ENCODE measurements around the gene PCAT7.

PCAT7 gene

DNA sequence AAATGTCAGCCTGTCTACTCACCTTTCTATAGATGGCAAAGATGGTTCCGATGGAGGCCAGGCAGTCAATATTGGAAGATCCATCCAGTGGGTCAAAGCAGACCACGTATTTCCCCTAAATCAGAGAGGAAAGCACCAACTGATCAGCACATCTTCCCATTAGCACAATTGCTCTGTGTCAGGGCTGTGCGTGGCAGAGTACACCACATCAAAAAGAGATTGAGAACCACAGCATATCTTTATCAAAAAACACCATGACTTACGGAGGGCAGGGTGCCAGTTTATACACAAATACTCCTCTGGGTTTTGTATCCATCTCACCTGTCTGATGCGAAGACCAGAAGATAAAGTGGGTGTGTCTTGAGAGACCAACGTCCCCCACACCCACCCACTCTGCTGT lies 29.7 kb downstream of the PCAT7 start:
- no peak for TF ChIP-seq GATA3 (IDR thresholded peaks at IDR 0.05; ENCODE audit: low read depth, low read length)
- TF ChIP-seq GATA2 (IDR thresholded peaks at IDR 0.05; ENCODE audit: low read depth, low read length) = no peak

DNA sequence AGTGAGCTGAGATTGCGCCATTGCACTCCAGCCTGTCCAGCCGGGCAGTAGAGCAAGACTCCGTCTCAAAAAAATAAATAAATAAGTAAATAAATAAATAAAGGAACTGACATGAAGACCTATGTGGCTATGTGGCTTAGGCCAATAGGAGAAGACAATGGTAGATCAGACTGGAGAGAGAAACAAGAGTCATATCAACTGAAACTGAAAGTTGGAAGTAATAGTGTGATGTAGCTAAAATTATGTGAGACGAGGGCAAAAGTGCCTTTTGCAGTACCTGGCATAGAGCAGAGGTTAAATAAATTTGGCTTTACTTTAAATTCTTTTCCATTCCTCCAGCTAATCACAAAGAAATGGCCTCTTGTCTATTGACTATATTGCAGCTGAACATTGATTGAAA lies 31.4 kb downstream of the PCAT7 start:
- TF ChIP-seq GATA3 (IDR thresholded peaks at IDR 0.05; ENCODE audit: low read depth, low read length) (no peak), GATA2 (IDR thresholded peaks at IDR 0.05; ENCODE audit: low read depth, low read length) (no peak)

DNA sequence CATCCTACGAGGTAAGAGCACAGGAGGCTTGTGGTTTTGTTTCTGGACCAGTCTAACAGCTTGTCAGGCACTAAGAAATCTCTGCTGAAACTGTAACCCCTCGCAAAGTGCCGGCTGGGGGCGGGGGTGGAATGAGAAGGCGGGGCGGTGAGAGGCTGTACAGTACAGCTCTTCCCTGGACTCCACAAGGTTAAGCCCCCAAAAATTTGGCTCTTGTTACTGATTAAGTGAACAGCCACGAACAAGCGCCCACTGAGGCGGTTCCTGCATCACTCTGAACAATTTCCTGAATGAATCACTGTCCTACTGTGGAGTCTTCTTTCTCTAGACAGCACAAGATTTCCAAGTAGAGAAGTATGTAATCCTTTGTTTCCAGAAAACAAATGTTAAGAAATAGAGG lies 31.9 kb downstream of the PCAT7 start:
- no peak for TF ChIP-seq GATA3 (IDR thresholded peaks at IDR 0.05; ENCODE audit: low read depth, low read length)
- TF ChIP-seq GATA2 (IDR thresholded peaks at IDR 0.05; ENCODE audit: low read depth, low read length) = no peak

GRCh38 chr9:94588681-94589080 lies 33.8 kb downstream of the PCAT7 start:
- no peak for TF ChIP-seq GATA2 (IDR thresholded peaks at IDR 0.05; ENCODE audit: low read depth, low read length)
- TF ChIP-seq GATA3 (IDR thresholded peaks at IDR 0.05; ENCODE audit: low read depth, low read length) = no peak

GRCh38 chr9:94591876-94592275 lies 37.0 kb downstream of the PCAT7 start:
- TF ChIP-seq GATA3 (IDR thresholded peaks at IDR 0.05; ENCODE audit: low read depth, low read length) (no peak), GATA2 (IDR thresholded peaks at IDR 0.05; ENCODE audit: low read depth, low read length) (no peak)

DNA sequence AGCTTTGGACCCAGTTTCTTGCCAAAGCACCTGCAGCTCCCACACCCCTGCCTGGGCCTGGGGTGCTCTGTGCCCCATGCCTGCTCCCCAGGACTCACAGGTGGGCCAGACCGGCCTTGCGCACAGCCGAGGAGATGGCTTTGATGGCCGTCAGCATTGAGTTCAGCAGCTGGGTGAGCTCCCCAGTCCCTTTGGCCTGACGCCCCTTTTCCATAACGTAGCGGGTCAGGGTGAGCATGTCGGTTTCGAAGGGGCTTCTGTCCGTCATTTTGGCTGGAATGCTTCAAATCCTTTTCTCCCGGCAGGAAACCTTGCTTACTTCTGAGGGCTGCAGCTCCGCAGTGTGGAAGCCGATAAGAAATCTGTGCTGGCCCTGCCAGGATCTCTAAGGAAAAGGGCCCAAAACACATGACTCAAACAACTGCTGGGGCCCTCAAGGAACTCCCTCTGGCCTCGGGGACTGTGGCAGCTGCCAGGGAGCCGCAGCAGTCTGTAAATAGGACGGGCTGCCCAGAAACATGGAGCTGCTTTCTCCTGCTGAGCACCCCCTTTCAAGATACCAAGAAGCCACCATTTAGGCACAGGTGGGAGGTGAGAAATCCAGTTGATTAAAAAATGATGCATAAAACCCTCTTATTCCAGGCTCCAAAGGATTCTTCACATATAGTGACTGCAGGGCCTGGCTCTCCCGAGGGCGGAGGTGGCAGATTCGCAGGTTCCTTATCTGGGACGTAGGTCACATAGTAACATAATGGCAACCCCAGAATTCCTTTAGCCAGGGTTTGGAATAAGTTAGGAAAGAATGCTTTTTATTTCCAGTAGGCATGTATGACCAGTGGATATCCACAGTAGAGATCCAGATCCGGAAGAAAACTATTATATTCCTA lies 38.8 kb downstream of the PCAT7 start, which contains the start of gene FBP2:
Gene FBP2, minus strand, starts transcription at position 366 of the 887 bp plus-strand sequence. Its CDS starts 98 bp downstream, at position 268.
- TF ChIP-seq GATA3 (IDR thresholded peaks at IDR 0.05; ENCODE audit: low read depth, low read length) = no peak
- no peak for TF ChIP-seq GATA2 (IDR thresholded peaks at IDR 0.05; ENCODE audit: low read depth, low read length)

- TF ChIP-seq GATA2 (IDR thresholded peaks at IDR 0.05; ENCODE audit: low read depth, low read length) (no peak), GATA3 (IDR thresholded peaks at IDR 0.05; ENCODE audit: low read depth, low read length) (no peak)
Observed at GRCh38 chr9:94599102-94599501, 44.2 kb downstream of the PCAT7 start.

DNA sequence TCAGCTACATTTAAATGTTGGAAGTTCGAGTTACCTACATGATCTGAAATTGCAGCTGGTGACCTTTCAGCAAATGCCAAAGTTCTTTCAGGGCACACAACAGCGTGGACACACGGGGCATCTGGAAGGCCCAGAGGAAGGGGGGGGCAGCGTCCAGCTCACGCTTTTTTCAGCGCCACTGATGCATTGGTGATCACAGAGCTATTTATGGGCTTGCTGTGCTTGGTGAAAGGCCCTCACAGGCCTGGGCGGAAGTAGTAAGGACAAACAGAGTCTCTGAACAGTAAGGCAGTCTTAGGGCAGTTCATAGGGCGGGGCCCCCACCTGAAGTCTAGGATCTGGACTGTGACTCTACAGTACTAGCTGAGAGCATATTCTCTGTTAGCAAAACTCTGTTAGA lies 45.4 kb downstream of the PCAT7 start:
- no peak for TF ChIP-seq GATA2 (IDR thresholded peaks at IDR 0.05; ENCODE audit: low read depth, low read length)
- TF ChIP-seq GATA3 (IDR thresholded peaks at IDR 0.05; ENCODE audit: low read depth, low read length) = no peak

DNA sequence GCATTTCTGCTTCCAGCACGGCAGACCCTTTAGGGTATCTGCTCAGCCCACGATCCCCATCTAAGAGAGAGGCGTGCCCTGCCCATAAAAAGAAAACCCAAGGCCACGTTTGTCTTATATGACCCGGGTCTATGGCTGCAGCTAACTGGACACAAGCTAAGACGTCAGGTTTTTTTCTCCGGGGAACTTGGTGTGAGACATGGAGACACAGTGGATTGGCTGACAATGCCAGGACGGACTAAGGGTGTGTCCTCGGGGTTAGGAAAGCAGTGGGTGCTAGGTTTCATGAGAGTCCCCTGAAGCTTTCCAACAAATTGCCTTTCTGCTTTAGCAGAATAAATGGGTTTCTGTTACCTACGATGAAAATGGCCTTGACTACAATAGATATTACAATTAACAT lies 45.8 kb downstream of the PCAT7 start:
- TF ChIP-seq GATA3 (IDR thresholded peaks at IDR 0.05; ENCODE audit: low read depth, low read length) (no peak), GATA2 (IDR thresholded peaks at IDR 0.05; ENCODE audit: low read depth, low read length) (no peak)

DNA sequence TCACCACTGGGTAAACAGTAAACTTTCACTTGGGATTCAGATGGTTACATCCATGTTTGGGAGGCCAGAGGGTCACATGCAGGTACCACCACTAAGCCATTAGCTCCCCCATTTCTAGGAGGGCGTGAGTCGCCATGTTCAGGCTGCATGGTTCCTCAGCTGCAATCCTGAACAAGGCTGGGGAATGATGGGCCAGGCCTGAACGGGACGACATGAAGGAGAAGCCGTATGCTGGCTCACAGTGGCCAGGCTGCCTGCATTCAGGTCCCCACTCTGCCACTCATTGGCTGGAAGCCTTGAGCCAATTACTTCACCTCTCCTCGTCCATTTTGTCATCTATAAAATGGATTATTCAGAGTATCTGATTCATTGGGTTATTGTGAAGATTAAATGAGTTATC lies 47.8 kb downstream of the PCAT7 start:
- no peak for TF ChIP-seq GATA3 (IDR thresholded peaks at IDR 0.05; ENCODE audit: low read depth, low read length)
- no peak for TF ChIP-seq GATA2 (IDR thresholded peaks at IDR 0.05; ENCODE audit: low read depth, low read length)

DNA sequence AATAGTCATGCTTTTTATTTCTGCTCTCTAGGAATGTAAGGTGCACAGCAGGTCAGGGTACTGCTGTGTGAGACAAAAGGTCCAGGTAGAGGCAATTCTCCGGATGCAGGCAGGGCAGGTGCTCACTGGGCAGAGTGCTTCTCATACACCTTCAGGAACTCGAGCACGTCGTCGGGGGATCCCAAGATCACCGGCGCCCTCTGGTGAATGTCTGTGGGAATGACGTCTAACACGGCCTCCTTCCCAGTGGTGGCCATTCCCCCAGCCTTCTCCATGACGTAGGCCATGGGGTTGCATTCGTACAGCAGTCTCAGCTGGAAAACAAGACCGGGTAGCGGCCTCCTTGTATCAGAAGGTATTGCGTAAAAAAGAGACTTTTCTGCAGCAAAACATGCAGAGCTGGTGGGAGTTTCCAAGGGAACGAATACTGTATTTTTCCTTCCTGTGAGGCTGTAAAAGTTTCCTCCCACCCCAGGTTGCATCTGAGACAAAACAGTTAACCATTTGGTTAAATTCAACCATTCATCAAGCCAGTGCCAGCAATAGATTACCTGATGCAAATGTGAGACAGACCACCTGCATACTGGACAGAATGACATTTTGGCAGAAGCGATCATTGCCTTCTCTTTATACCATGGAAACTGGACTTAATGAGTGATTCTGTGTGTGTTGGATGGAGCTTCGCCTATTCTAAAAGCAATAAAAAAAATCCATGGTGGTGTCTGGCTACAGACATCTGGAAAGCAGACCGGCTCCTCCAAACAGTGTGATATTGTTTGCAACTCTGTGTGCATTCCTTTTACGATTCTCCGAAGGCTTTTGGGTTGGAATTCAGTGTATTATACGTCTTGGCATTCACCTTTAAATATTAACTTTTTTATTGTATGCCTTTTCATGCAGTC lies 48.6 kb downstream of the PCAT7 start:
- no peak for TF ChIP-seq GATA3 (IDR thresholded peaks at IDR 0.05; ENCODE audit: low read depth, low read length)
- no peak for TF ChIP-seq GATA2 (IDR thresholded peaks at IDR 0.05; ENCODE audit: low read depth, low read length)

DNA sequence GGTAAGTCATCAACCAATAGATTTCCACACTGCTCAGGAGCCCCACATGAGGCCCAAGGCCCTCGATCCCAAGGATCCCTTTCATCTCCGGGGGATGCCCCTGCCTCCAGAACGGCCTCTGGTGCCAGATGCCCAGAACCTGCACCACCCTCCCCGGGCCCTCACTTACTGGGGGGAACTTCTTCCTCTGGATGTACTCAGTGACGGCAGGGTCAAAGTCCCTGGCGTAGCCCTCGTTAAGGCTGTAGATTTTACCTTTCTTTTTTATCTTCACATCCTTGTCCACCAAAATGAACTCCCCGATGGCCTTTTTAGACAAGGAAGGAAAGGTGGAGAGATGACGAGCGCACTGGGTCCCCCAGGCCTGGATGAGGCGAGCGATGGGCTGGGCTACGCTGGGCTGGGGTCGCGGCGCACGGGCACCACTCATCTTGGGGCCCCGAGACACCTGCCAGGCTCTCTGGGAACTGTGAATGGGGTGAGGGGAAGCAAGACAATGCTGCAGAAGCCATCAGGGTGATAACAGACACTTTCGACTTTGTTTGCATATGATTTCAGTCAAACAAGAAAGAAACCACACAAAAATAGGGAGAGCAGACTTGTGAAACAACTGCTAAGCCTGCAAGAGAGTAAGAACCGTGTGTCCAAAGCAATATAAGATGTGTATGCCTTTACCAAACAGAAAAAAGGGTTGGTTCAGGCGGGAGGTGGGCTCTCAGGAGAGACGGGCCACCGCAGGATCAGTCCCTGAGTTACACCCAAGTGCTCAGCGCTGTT lies 52.0 kb downstream of the PCAT7 start:
- TF ChIP-seq GATA2 (IDR thresholded peaks at IDR 0.05; ENCODE audit: low read depth, low read length) = no peak
- no peak for TF ChIP-seq GATA3 (IDR thresholded peaks at IDR 0.05; ENCODE audit: low read depth, low read length)

DNA sequence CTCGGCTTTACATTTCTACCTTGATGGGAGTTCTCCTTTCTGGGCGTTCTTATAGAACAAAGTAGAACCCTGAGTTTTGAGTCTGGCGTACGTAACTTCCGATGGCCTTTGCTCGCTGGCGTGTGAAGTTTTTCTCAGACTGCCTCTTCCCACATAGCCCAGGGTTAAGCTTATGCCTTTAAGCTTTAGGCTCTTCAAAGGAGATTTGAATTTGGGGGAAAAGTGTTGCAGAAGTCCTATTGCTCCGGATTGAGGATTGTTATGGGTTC lies 52.5 kb downstream of the PCAT7 start:
- TF ChIP-seq GATA2 (IDR thresholded peaks at IDR 0.05; ENCODE audit: low read depth, low read length) (no peak), GATA3 (IDR thresholded peaks at IDR 0.05; ENCODE audit: low read depth, low read length) (no peak)

GRCh38 chr9:94610181-94610606 lies 55.3 kb downstream of the PCAT7 start:
- TF ChIP-seq GATA2 (IDR thresholded peaks at IDR 0.05; ENCODE audit: low read depth, low read length) (peak; percentile 93), GATA3 (IDR thresholded peaks at IDR 0.05; ENCODE audit: low read depth, low read length) (peak; percentile 86)

Data from SH-SY5Y (cell line).